Heart right ventricle (tissue), 16 donors: ENCODE data around the gene CRYBG1. TPM values are rescaled to one million over a fixed set of nuclear protein-coding genes. Genes with fewer than 3 reads are reported as not detected.

Source experiments
- ATAC-seq, 8 donors: fragments of 200-7000 bp; cut with Tn5 transposase; one replicate each; pipeline ENCODE4 v1.9.1; 2020; ENCODE audit warnings: mild to moderate bottlenecking in 8 of 8, moderate library complexity in 8 of 8, moderate number of reproducible peaks in 1 of 8
- DNase-seq, 2 donors: peaks; one replicate each; pipeline ENCODE4 v3.0.0-alpha.2; 2020
- H3K27ac ChIP-seq, 10 donors: fragments of 200-600 bp; sonication (generic) in 2 of 10; one replicate each; pipeline versions ENCODE4 v1.5.0 to v1.8.0; 2020 to 2022; ENCODE audit warnings: mild to moderate bottlenecking in 3 of 10
- H3K27me3 ChIP-seq, 7 donors: fragments of 200-600 bp; one replicate each; pipeline ENCODE4 v1.8.0; 2021 to 2022; ENCODE audit warnings: mild to moderate bottlenecking in 2 of 7
- H3K36me3 ChIP-seq, 9 donors: fragments of 200-600 bp; sonication (generic) in 1 of 9; one replicate each; pipeline versions ENCODE4 v1.5.0 to v1.8.0; 2020 to 2022; ENCODE audit warnings: mild to moderate bottlenecking in 2 of 9
- H3K4me1 ChIP-seq, 9 donors: fragments of 200-600 bp; sonication (generic) in 1 of 9; one replicate each; pipeline versions ENCODE4 v1.5.0 to v1.8.0; 2020 to 2022; ENCODE audit warnings: mild to moderate bottlenecking in 4 of 9
- H3K4me3 ChIP-seq, 10 donors: fragments of 200-600 bp; sonication (generic) in 2 of 10; one replicate each; pipeline versions ENCODE4 v1.5.0 to v1.8.0; 2020 to 2022; ENCODE audit warnings: mild to moderate bottlenecking in 7 of 10, moderate library complexity in 2 of 10
- H3K9me3 ChIP-seq, 11 donors: fragments of 200-600 bp in 10 of 11; sonication (generic) in 2 of 11; one replicate each; pipeline versions ENCODE4 v1.5.0 to v1.8.0; 2013 to 2022; ENCODE audit warnings: mild to moderate bottlenecking in 2 of 11, control low read depth in 1 of 11, moderate library complexity in 1 of 11
- CTCF ChIP-seq, 9 donors: fragments of 200-600 bp; sonication (generic) in 2 of 9; IDR thresholded peaks; one replicate each; pipeline versions ENCODE4 v1.5.0 to v1.8.0; 2021 to 2022; ENCODE audit warnings: antibody characterized with exemption in 9 of 9, mild to moderate bottlenecking in 5 of 9, moderate library complexity in 1 of 9
- WGBS, 2 donors: extraction: QIAGEN DNeasy Blood & Tissue Kit; methylation state at CpG; one replicate each; pipeline ENCODE4 v1.1.7; 2013; ENCODE audit warnings: inconsistent platforms in 1 of 2; 5-methylcytosine and 5-hydroxymethylcytosine counted together
- intact Hi-C, 10 donors: fragments of 100-400 bp; cut with DNase I; formaldehyde crosslinking; loops; one replicate each; pipeline versions ENCODE4 v1.11.1 to v1.14.2; 2022
- polyA plus RNA-seq, 2 donors: library from polyadenylated mRNA; stranded (reverse); fragments of 200-250 nt; gene quantifications; one replicate each; pipeline ENCODE4 v1.2.3, GENCODE V29; 2013
- total RNA-seq, 10 donors: library from RNA; stranded (reverse); fragmentation: NEBNext Ultra II Directional in 3 of 10; extraction: Animal tissue kit (Norgen Biotek cat#: 25700) in 3 of 10; gene quantifications; one replicate each; pipeline versions ENCODE4 v1.2.1 to v1.2.4, GENCODE V29; 2021 to 2023
- donor health status: Arrhythmogenic right ventricular cardiomyopathy.
- donor health status: ischemic (EF 13 %, LVEDD 7.1; RV severe dilation, severe dysfunction).
- donor health status: healthy with polysubstance abuse.
- donor health status: DM: no; HTN: yes; CAD: no.
- donor health status: DM: no; HTN: no; CAD: no.
- donor health status: ischemic (EF 25% LVEDD 6.9; RV normal size, moderate dysfunction).
- donor health status: ischemic (EF 25% LVEDD 5.7; RV mildly dilated, moderate dysfunction).
- donor health status: healthy.
- donor health status: DM: yes; HTN: yes; CAD: no.
- donor health status: Ischemic cardiomyopathy.
- donor health status: ischemic (EF 35%, LVEDD 5.7; RV mildly dilated, moderate dysfunction).
- donor health status: nonischemic (EF 11% LVEDD 7.7; RV severe dilation, severe dysfunction).
- donor health status: DM: yes; HTN: yes; CAD: no.
- donor health status: PGD.
- donor health status: ischemic (EF 29% LVEDD 5.4; RV normal size, mild dysfunction).
- donor health status: nonischemic (EF 23%, LVEDD 6.1; RV moderate dilation, normal function).

The CRYBG1 gene
- total and polyA plus RNA-seq, 12 donors: 0.64 to 9.4 (median 1.5) TPM

GRCh38 chr6:106318851-106319250 is 41.7 kb upstream of the CRYBG1 start:
- ATAC-seq: no peak

GRCh38 chr6:106321940-106322339 is 38.6 kb upstream of the CRYBG1 start:
- TF ChIP-seq CTCF (IDR thresholded peaks at IDR 0.05): no peak
- H3K4me3 ChIP-seq: no peak overlapping the region
- no peaks in the 10 kb centered on the region for H3K27me3 ChIP-seq
- no peaks in the 10 kb centered on the region for H3K36me3 ChIP-seq
- 99% methylated on average over 4 of the region's 4 CpGs for WGBS, 2 donors
- intact Hi-C loops: loop anchor here in 1 of 10 donors (10.0 kb wide), 1 partner anchor 237 kb away; the partner anchor contains the start of gene PRDM1
- DNase-seq: no peak
- ATAC-seq: no peak
- H3K4me1 ChIP-seq: peaks cover 0 to 52% (median 24%) of the 10 kb centered on the region in 9 donors
- no peak overlapping the region for H3K27ac ChIP-seq
- H3K9me3 ChIP-seq: no peaks in the 10 kb centered on the region

More at GRCh38 chr6:106318851-106319250, 41.7 kb upstream of the CRYBG1 start:
- Histone ChIP-seq H3K9me3 (no peaks in the 10 kb centered on the region), H3K27me3 (no peaks in the 10 kb centered on the region), H3K4me3 (no peak overlapping the region), H3K4me1 (peaks cover 0 to 48% (median 11%) of the 10 kb centered on the region in 9 donors), H3K36me3 (peaks cover 0 to 22% (median 10%) of the 10 kb centered on the region in 9 donors), H3K27ac (no peak overlapping the region)
- TF ChIP-seq CTCF (IDR thresholded peaks at IDR 0.05): no peak
- intact Hi-C loops: no loop called here
- no peak for DNase-seq

GRCh38 chr6:106324726-106325335 is 35.7 kb upstream of the CRYBG1 start:
- Histone ChIP-seq H3K9me3 (no peaks in the 10 kb centered on the region), H3K4me1 (peaks cover 0 to 30% (median 17%) of the 10 kb centered on the region in 9 donors), H3K4me3 (peak overlapping the region; percentile 63 to 94 (median 87)), H3K27me3 (peaks cover 0 to 9% (median 0%) of the 10 kb centered on the region in 7 donors), H3K27ac (peak overlapping the region; percentile 1 to 96 (median 88)), H3K36me3 (no peaks in the 10 kb centered on the region)
- no peak for TF ChIP-seq CTCF (IDR thresholded peaks at IDR 0.05)
- peak in 1 of 8 donors; percentile 7 for ATAC-seq
- no peak for DNase-seq
- intact Hi-C loops: loop anchor here in 1 of 10 donors (10.0 kb wide), 1 partner anchor 240 kb away; the partner anchor contains the start of gene PRDM1
- WGBS, 2 donors: 5% methylated on average over 9 of the region's 9 CpGs

GRCh38 chr6:106325336-106326178 is 35.0 kb upstream of the CRYBG1 start, which contains the start of gene ATG5:
TSS of gene ATG5 (minus strand) at chr6:106325760. CDS start at chr6:106316208, 9,552 bp downstream.
- peak; percentile 99 to 100 for DNase-seq
- Histone ChIP-seq H3K9me3 (no peaks in the 10 kb centered on the region), H3K36me3 (no peaks in the 10 kb centered on the region), H3K4me1 (peaks cover 0 to 26% (median 17%) of the 10 kb centered on the region in 9 donors), H3K27me3 (peaks cover 0 to 13% (median 4%) of the 10 kb centered on the region in 7 donors), H3K4me3 (peak within 1 kb of the TSS; percentile 63 to 94 (median 87)), H3K27ac (peak within 1 kb of the TSS; percentile 1 to 96 (median 88))
- 1% methylated on average over 56 of the region's 56 CpGs for WGBS, 2 donors
- peak; percentile 98 to 100 (median 99) for ATAC-seq
- no peak for TF ChIP-seq CTCF (IDR thresholded peaks at IDR 0.05)
- intact Hi-C loops: loop anchor here in 1 of 10 donors (10.0 kb wide), 1 partner anchor 241 kb away; the partner anchor contains the start of gene PRDM1
